HCT116 (cell line): ENCODE results near the gene DCUN1D2. TPM values are rescaled to one million over a fixed set of nuclear protein-coding genes. Genes with fewer than 3 reads are reported as not detected.

ENCODE experiments used
- ATAC-seq: fragments of 200-7000 bp; cut with Tn5 transposase; 2 replicates; pipeline ENCODE4 v1.9.1; 2020; ENCODE audit warnings: mild to moderate bottlenecking, moderate library complexity
- BruUV-seq: library from RNA; stranded (reverse); fragments of 400-500 nt; replicated peaks from 2 replicates; lab custom pipeline; 2021; lab: Mats Ljungman, UMichigan
- CTCF ChIA-PET: fragments of 300-600 bp; sonication (Branson Sonifier 250); formaldehyde crosslinking; loops from one replicate; lab custom pipeline; 2021; ENCODE audit warnings: antibody characterized with exemption; lab: Charles Lee
- POLR2A ChIA-PET: fragments of 300-600, 350-600 bp; sonication (Branson Sonifier 250); formaldehyde crosslinking; loops from one replicate; lab custom pipeline; 2021; ENCODE audit warnings: antibody characterized with exemption; lab: Charles Lee
- RAD21 ChIA-PET, 2 experiments: fragments of 300-600 bp; sonication (Branson Sonifier 250); formaldehyde crosslinking; loops; one replicate each; lab custom pipeline; 2023; ENCODE audit warnings: low total read pairs in 2 of 2; ENCODE audit not compliant: uncharacterized antibody in 2 of 2, unreplicated experiment in 2 of 2, low non-redundant PET in 1 of 2; lab: Charles Lee
- DNase-seq: peaks from one replicate; pipeline ENCODE4 v3.0.0-alpha.2; 2010; ENCODE audit warnings: low read depth, low spot score
- H2AFZ ChIP-seq: fragments of 200-600 bp; shearing (Covaris generic), sonication (generic); 2 replicates; pipeline ENCODE4 v1.6.1; 2017; ENCODE audit warnings: low read depth, mixed run types, mixed read lengths, antibody characterized with exemption, low read length; ENCODE audit not compliant: poor library complexity, severe bottlenecking
- H3K27ac ChIP-seq: 2 replicates; pipeline ENCODE4 v1.5.1; 2012; ENCODE audit warnings: low read depth, low read length
- H3K27me3 ChIP-seq: fragments of 200-600 bp; sonication (generic); 2 replicates; pipeline ENCODE4 v1.6.1; 2016; ENCODE audit warnings: mixed run types, low read length, mixed read lengths; ENCODE audit not compliant: insufficient read depth
- H3K36me3 ChIP-seq, 2 experiments: fragments of 200-500 bp in 1 of 2; fragments of 200-600 bp in 1 of 2; sonication (Bioruptor generic) in 1 of 2; sonication (generic) in 1 of 2; 2 replicates each; pipeline versions ENCODE4 v1.5.1 to v1.6.1; 2014 to 2016; ENCODE audit warnings: low read length in 2 of 2, inconsistent platforms in 1 of 2, mixed read lengths in 1 of 2, mixed run types in 1 of 2; ENCODE audit not compliant: insufficient read depth in 2 of 2, control insufficient read depth in 1 of 2
- H3K4me1 ChIP-seq, 2 experiments: fragments of 200-600 bp in 1 of 2; sonication (generic) in 1 of 2; 2 replicates each; pipeline versions ENCODE4 v1.5.1 to v1.6.1; 2012 to 2017; ENCODE audit warnings: low read length in 2 of 2, inconsistent platforms in 1 of 2, mild to moderate bottlenecking in 1 of 2, mixed read lengths in 1 of 2, mixed run types in 1 of 2, moderate library complexity in 1 of 2; ENCODE audit not compliant: insufficient read depth in 2 of 2, control insufficient read depth in 1 of 2
- H3K4me2 ChIP-seq: fragments of 200-600 bp; sonication (generic); 2 replicates; pipeline ENCODE4 v1.6.1; 2017; ENCODE audit warnings: mixed run types, low read length, mixed read lengths
- H3K4me3 ChIP-seq, 2 experiments: fragments of 200-600 bp in 1 of 2; sonication (generic) in 1 of 2; replicated peaks in 1 of 2; 2 replicates each; pipeline ENCODE4 v1.5.1; 2011 to 2016; ENCODE audit warnings: low read length in 2 of 2, control low read depth in 1 of 2, low read depth in 1 of 2, mild to moderate bottlenecking in 1 of 2, mixed read lengths in 1 of 2, mixed run types in 1 of 2
- H3K79me2 ChIP-seq: fragments of 200-600 bp; sonication (generic); 2 replicates; pipeline ENCODE4 v1.6.1; 2017; ENCODE audit warnings: mild to moderate bottlenecking, mixed run types, low read length, moderate library complexity, mixed read lengths; ENCODE audit not compliant: insufficient read depth
- H3K9ac ChIP-seq: fragments of 200-600 bp; sonication (generic); 2 replicates; pipeline ENCODE4 v1.6.1; 2016; ENCODE audit warnings: low read length, mixed read lengths
- H3K9me2 ChIP-seq: fragments of 200-600 bp; sonication (generic), shearing (Covaris generic); 2 replicates; pipeline ENCODE4 v1.6.1; 2017; ENCODE audit warnings: mixed run types, mild to moderate bottlenecking, moderate library complexity; ENCODE audit not compliant: insufficient read depth
- H3K9me3 ChIP-seq, 2 experiments: fragments of 200-500 bp in 1 of 2; fragments of 200-600 bp in 1 of 2; sonication (Bioruptor generic) in 1 of 2; sonication (generic) in 1 of 2; 2 replicates each; pipeline ENCODE4 v1.6.1; 2014 to 2017; ENCODE audit warnings: low read length in 2 of 2, mixed read lengths in 2 of 2, inconsistent platforms in 1 of 2, low read depth in 1 of 2, mild to moderate bottlenecking in 1 of 2, mixed run types in 1 of 2, moderate library complexity in 1 of 2; ENCODE audit not compliant: control insufficient read depth in 1 of 2, insufficient read depth in 1 of 2
- H4K20me1 ChIP-seq: fragments of 200-600 bp; sonication (generic), shearing (Covaris generic); 2 replicates; pipeline ENCODE4 v1.6.1; 2017; ENCODE audit warnings: mixed run types, mild to moderate bottlenecking, moderate library complexity; ENCODE audit not compliant: insufficient read depth
- CBX3 ChIP-seq: IDR thresholded peaks from 2 replicates; pipeline ENCODE4 v1.6.1; 2012; ENCODE audit warnings: low read depth
- CEBPB ChIP-seq: IDR thresholded peaks from 2 replicates; pipeline ENCODE4 v1.6.1; 2012; ENCODE audit warnings: low read depth
- CTCF ChIP-seq, 3 experiments: fragments of 200-600 bp in 1 of 3; sonication (generic) in 1 of 3; IDR thresholded peaks in 2 of 3; conservative IDR thresholded peaks in 1 of 3; 2 replicates each; pipeline ENCODE4 v1.5.1; 2012 to 2017; ENCODE audit warnings: low read depth in 2 of 3, low read length in 2 of 3, antibody characterized with exemption in 1 of 3, borderline replicate concordance in 1 of 3, control low read depth in 1 of 3, mild to moderate bottlenecking in 1 of 3, mixed read lengths in 1 of 3, mixed run types in 1 of 3, moderate library complexity in 1 of 3; ENCODE audit not compliant: insufficient read depth in 1 of 3
- EGR1 ChIP-seq: IDR thresholded peaks from 2 replicates; pipeline ENCODE4 v1.6.1; 2012; ENCODE audit warnings: low read depth
- ELF1 ChIP-seq: IDR thresholded peaks from 2 replicates; pipeline ENCODE4 v1.6.1; 2012; ENCODE audit warnings: low read depth, borderline replicate concordance
- EZH2 ChIP-seq: fragments of 200-600 bp; sonication (generic); IDR thresholded peaks from 2 replicates; pipeline ENCODE4 v1.6.1; 2017; ENCODE audit warnings: antibody characterized with exemption, mixed run types
- FOSL1 ChIP-seq: IDR thresholded peaks from 2 replicates; pipeline ENCODE4 v1.6.1; 2012; ENCODE audit warnings: low read depth
- JUND ChIP-seq: IDR thresholded peaks from 2 replicates; pipeline ENCODE4 v1.6.1; 2012
- RAD21 ChIP-seq: IDR thresholded peaks from 2 replicates; pipeline ENCODE4 v1.6.1; 2012; ENCODE audit warnings: low read depth, mild to moderate bottlenecking
- REST ChIP-seq: IDR thresholded peaks from 2 replicates; pipeline ENCODE4 v1.6.1; 2012; ENCODE audit warnings: low read depth
- SIN3A ChIP-seq: IDR thresholded peaks from 2 replicates; pipeline ENCODE4 v1.6.1; 2012; ENCODE audit warnings: low read depth
- SP1 ChIP-seq: IDR thresholded peaks from 2 replicates; pipeline ENCODE4 v1.6.1; 2012; ENCODE audit warnings: low read depth
- SRF ChIP-seq: IDR thresholded peaks from 2 replicates; pipeline ENCODE4 v1.6.1; 2012; ENCODE audit warnings: low read depth
- TCF7L2 ChIP-seq: IDR thresholded peaks from 2 replicates; pipeline ENCODE4 v1.7.0; 2011; ENCODE audit warnings: borderline replicate concordance, inconsistent platforms; ENCODE audit not compliant: insufficient read depth, insufficient read length; ENCODE audit errors: extremely low read depth
- YY1 ChIP-seq: IDR thresholded peaks from 2 replicates; pipeline ENCODE4 v1.6.1; 2011; ENCODE audit warnings: low read length, low read depth, moderate library complexity, mild to moderate bottlenecking; ENCODE audit not compliant: insufficient replicate concordance; ENCODE audit errors: extremely low read depth
- ZFX ChIP-seq: fragments of 450-650 bp; IDR thresholded peaks from 2 replicates; pipeline ENCODE4 v1.6.1; 2017
- ZNF274 ChIP-seq: fragments of 200-500 bp; sonication (Bioruptor generic); IDR thresholded peaks from 2 replicates; pipeline ENCODE4 v1.6.1; 2014; ENCODE audit warnings: mild to moderate bottlenecking, low read depth, low read length, inconsistent platforms
- intact Hi-C: fragments of 100-400 bp; cut with micrococcal nuclease; formaldehyde crosslinking; loops from 2 replicates; pipeline ENCODE4 v1.10.0; 2022
- total RNA-seq: library from RNA; stranded (reverse); gene quantifications from one replicate; pipeline ENCODE4 v1.2.1, GENCODE V29; 2021; ENCODE audit not compliant: unreplicated experiment
- TF ChIP-seq, protein P1 (sequence below): IDR thresholded peaks from 2 replicates; pipeline ENCODE4 v1.6.1; 2012
- TF ChIP-seq, protein P2 (sequence below): IDR thresholded peaks from 2 replicates; pipeline ENCODE4 v1.6.1; 2011; ENCODE audit warnings: mild to moderate bottlenecking, low read length, moderate library complexity; ENCODE audit not compliant: insufficient replicate concordance; ENCODE audit errors: extremely low read depth
- TF ChIP-seq, protein P3 (sequence below): IDR thresholded peaks from 2 replicates; pipeline ENCODE4 v1.6.1; 2012

The DCUN1D2 gene
- total RNA-seq, 1 experiment from 2014 or later, result 25.4 TPM

DNA sequence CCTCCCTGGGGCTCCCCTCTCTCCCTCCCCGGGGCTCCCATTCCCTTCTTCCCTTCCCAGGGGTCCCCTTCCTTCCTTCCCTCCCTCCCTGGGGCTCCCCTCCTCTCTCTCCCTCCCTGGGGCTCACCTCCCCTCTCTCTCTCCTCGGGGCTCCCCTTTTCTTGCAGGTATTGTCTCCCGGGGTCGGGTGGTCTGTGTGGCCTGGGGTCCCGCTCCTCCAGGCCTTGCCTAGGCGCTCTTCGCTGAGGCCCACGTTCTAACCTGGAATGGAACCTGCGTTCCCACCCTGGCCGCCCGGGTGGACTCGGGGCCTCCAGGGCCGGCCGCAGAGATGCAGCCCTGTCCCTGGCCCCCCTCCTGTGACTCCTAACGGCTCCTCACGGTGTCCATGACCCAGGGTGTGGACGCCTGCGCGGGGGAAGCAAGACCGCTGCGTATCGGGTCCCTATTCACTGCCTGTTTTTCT, 940 bp upstream of the DCUN1D2 start:
- DNase-seq (no peak), ATAC-seq (no peak; the same call in 1 of the 2 replicates)
- Histone ChIP-seq H3K9ac (peak overlapping the region; percentile 84), H2AFZ (no peak overlapping the region), H4K20me1 (peaks cover 13% of the 10 kb centered on the region; the same call in 1 of the 2 replicates), H3K4me3 (peak overlapping the region; percentile 74 to 87), H3K79me2 (peaks cover 87% of the 10 kb centered on the region), H3K36me3 (peaks cover 12 to 13% of the 10 kb centered on the region in 2 experiments; a peak in 3 of 4 replicates), H3K4me1 (peaks cover 25 to 38% of the 10 kb centered on the region in 2 experiments), H3K27ac (peak overlapping the region; percentile 84), H3K9me2 (no peaks in the 10 kb centered on the region), H3K9me3 (no peaks in the 10 kb centered on the region), H3K27me3 (no peaks in the 10 kb centered on the region), H3K4me2 (peak overlapping the region; percentile 97)
- ChIA-PET CTCF (no interaction called here), POLR2A (no interaction called here), RAD21 (no interaction called here)
- intact Hi-C loops, result no loop called here
- TF ChIP-seq CTCF (IDR thresholded peaks at IDR 0.05 in 2 of 3, conservative IDR thresholded peaks at IDR 0.05 in 1 of 3; ENCODE audit: borderline replicate concordance in 1 of 3, insufficient read depth in 1 of 3, low read depth in 2 of 3, low read length in 2 of 3), result no peak
- TF ChIP-seq SRF, result no peak
- no peak for TF ChIP-seq JUND
- TF ChIP-seq SP1, result no peak
- TF ChIP-seq EZH2, result no peak
- TF ChIP-seq ZNF274, result no peak
- no peak for TF ChIP-seq ZFX
- TF ChIP-seq CBX3, result no peak
- TF ChIP-seq EGR1, result no peak
- TF ChIP-seq YY1, result no peak
- TF ChIP-seq TCF7L2, result no peak
- no peak for TF ChIP-seq ELF1
- TF ChIP-seq, protein P1, sequence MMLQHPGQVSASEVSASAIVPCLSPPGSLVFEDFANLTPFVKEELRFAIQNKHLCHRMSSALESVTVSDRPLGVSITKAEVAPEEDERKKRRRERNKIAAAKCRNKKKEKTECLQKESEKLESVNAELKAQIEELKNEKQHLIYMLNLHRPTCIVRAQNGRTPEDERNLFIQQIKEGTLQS, result no peak
- TF ChIP-seq RAD21, result no peak
- no peak for TF ChIP-seq REST
- TF ChIP-seq FOSL1, result no peak
- TF ChIP-seq SIN3A, result no peak
- TF ChIP-seq, protein P2, sequence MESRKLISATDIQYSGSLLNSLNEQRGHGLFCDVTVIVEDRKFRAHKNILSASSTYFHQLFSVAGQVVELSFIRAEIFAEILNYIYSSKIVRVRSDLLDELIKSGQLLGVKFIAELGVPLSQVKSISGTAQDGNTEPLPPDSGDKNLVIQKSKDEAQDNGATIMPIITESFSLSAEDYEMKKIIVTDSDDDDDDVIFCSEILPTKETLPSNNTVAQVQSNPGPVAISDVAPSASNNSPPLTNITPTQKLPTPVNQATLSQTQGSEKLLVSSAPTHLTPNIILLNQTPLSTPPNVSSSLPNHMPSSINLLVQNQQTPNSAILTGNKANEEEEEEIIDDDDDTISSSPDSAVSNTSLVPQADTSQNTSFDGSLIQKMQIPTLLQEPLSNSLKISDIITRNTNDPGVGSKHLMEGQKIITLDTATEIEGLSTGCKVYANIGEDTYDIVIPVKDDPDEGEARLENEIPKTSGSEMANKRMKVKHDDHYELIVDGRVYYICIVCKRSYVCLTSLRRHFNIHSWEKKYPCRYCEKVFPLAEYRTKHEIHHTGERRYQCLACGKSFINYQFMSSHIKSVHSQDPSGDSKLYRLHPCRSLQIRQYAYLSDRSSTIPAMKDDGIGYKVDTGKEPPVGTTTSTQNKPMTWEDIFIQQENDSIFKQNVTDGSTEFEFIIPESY, result no peak
- TF ChIP-seq CEBPB, result no peak
- TF ChIP-seq, protein P3, sequence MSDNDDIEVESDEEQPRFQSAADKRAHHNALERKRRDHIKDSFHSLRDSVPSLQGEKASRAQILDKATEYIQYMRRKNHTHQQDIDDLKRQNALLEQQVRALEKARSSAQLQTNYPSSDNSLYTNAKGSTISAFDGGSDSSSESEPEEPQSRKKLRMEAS, result no peak
- no TSS peak for BruUV-seq
